Bronchial epithelial cell (primary cell): Measurements from ENCODE around the gene EDDM13. TPM values are rescaled to one million over a fixed set of nuclear protein-coding genes. Genes with fewer than 3 reads are reported as not detected.

Source experiments
- DNase-seq: peaks from one replicate; pipeline ENCODE4 v3.0.0-alpha.2; 2010; ENCODE audit warnings: low read depth
- FAIRE-seq: peaks from 2 replicates; lab custom pipeline; 2011; peaks lifted over from hg19 to GRCh38; lab: Jason Lieb, UNC
- H3K27me3 ChIP-seq: 2 replicates; pipeline ENCODE4 v1.5.1; 2011; ENCODE audit warnings: low read length; ENCODE audit not compliant: control insufficient read depth, insufficient read depth
- H3K36me3 ChIP-seq: 2 replicates; pipeline ENCODE4 v1.5.1; 2011; ENCODE audit warnings: low read length; ENCODE audit not compliant: control insufficient read depth, insufficient read depth
- H3K4me3 ChIP-seq: 2 replicates; pipeline ENCODE4 v1.5.1; 2011; ENCODE audit warnings: mild to moderate bottlenecking, low read depth, low read length, control low read depth
- CTCF ChIP-seq: IDR thresholded peaks from 2 replicates; pipeline ENCODE4 v1.5.1; 2011; ENCODE audit warnings: mild to moderate bottlenecking, moderate library complexity, low read length, control low read depth, inconsistent platforms; ENCODE audit not compliant: insufficient read depth, severe bottlenecking
- total RNA-seq: library from RNA; depleted of rRNA; stranded (reverse); fragments of >200 nt; gene quantifications from 2 replicates; pipeline ENCODE4 v1.2.1, GENCODE V29; 2014

Gene EDDM13
- total RNA-seq, 1 donor from 2014 or later, result not detected

GRCh38 chr19:56350416-56351045 is 78.0 kb downstream of the EDDM13 start:
- Histone ChIP-seq H3K4me3 (no peak overlapping the region), H3K27me3 (no peaks in the 10 kb centered on the region), H3K36me3 (no peaks in the 10 kb centered on the region)
- peak; percentile 38 for DNase-seq
- peak; percentile 67 for TF ChIP-seq CTCF
- no peak for FAIRE-seq

GRCh38 chr19:56351208-56351607 is 78.7 kb downstream of the EDDM13 start:
- Histone ChIP-seq H3K36me3 (no peaks in the 10 kb centered on the region), H3K27me3 (no peaks in the 10 kb centered on the region), H3K4me3 (no peak overlapping the region)
- FAIRE-seq, result no peak
- no peak for TF ChIP-seq CTCF
- DNase-seq, result no peak

GRCh38 chr19:56355517-56355916 is 83.0 kb downstream of the EDDM13 start:
- no peak for TF ChIP-seq CTCF
- Histone ChIP-seq H3K36me3 (no peaks in the 10 kb centered on the region), H3K27me3 (no peaks in the 10 kb centered on the region), H3K4me3 (no peak overlapping the region)
- no peak for FAIRE-seq
- no peak for DNase-seq

- Histone ChIP-seq H3K4me3 (no peak overlapping the region), H3K36me3 (no peaks in the 10 kb centered on the region), H3K27me3 (no peaks in the 10 kb centered on the region)
- no peak for FAIRE-seq
- DNase-seq, result peak; percentile 5
- no peak for TF ChIP-seq CTCF
These were observed 84.4 kb downstream of the EDDM13 start for GRCh38 chr19:56356944-56357343.

Other genes with a start within 250 kb of the EDDM13 start
- 32.6 and 43.0 TPM in 2 replicates for gene ZNF787, start 151.5 kb upstream of the EDDM13 start, total RNA-seq
- gene ZNF444, start 131.5 kb upstream of the EDDM13 start, total RNA-seq, result 4.2 and 7.0 TPM in 2 replicates
- not detected in 2 replicates for gene GALP, start 96.7 kb upstream of the EDDM13 start, total RNA-seq
- not detected in 2 replicates for gene ZSCAN5B, start 75.0 kb upstream of the EDDM13 start, total RNA-seq
- not detected in 2 replicates for gene ZSCAN5C, start 70.5 kb upstream of the EDDM13 start, total RNA-seq
- 4.9 and 5.0 TPM in 2 replicates for gene ZSCAN5A, start 42.1 kb downstream of the EDDM13 start, total RNA-seq
- gene ZNF582, start 120.8 kb downstream of the EDDM13 start, total RNA-seq, result 1.1 and 2.4 TPM in 2 replicates
- 2.9 and 3.4 TPM in 2 replicates for gene ZNF583, start 131.6 kb downstream of the EDDM13 start, total RNA-seq
- gene ZNF667, start 204.6 kb downstream of the EDDM13 start, total RNA-seq, result 1.2 and 2.6 TPM in 2 replicates
- 1.3 and 3.1 TPM in 2 replicates for gene ZNF471, start 235.1 kb downstream of the EDDM13 start, total RNA-seq